ENCODE measurements around the gene CTNNA2.

GRCh38 chr2:80330527-80331450 is 817.9 kb downstream of the CTNNA2 start:
- TF ChIP-seq, protein P1, sequence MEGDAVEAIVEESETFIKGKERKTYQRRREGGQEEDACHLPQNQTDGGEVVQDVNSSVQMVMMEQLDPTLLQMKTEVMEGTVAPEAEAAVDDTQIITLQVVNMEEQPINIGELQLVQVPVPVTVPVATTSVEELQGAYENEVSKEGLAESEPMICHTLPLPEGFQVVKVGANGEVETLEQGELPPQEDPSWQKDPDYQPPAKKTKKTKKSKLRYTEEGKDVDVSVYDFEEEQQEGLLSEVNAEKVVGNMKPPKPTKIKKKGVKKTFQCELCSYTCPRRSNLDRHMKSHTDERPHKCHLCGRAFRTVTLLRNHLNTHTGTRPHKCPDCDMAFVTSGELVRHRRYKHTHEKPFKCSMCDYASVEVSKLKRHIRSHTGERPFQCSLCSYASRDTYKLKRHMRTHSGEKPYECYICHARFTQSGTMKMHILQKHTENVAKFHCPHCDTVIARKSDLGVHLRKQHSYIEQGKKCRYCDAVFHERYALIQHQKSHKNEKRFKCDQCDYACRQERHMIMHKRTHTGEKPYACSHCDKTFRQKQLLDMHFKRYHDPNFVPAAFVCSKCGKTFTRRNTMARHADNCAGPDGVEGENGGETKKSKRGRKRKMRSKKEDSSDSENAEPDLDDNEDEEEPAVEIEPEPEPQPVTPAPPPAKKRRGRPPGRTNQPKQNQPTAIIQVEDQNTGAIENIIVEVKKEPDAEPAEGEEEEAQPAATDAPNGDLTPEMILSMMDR (conservative IDR thresholded peaks at IDR 0.05 in 1 of 2, IDR thresholded peaks at IDR 0.05 in 1 of 2; ENCODE audit: extremely low read depth in 1 of 2, insufficient read depth in 1 of 2, low read depth in 1 of 2, low read length in 2 of 2) = no peak
- no peak for TF ChIP-seq EZH2 (IDR thresholded peaks at IDR 0.05; ENCODE audit: borderline replicate concordance, low read length)

Data from mammary epithelial cell (primary cell).